Brain microvascular endothelial cell (primary cell): ENCODE measurements around the gene RGS19.

ENCODE experiments used
- DNase-seq: peaks from one replicate; pipeline ENCODE4 v3.0.0-alpha.2; 2020
- H3K27ac ChIP-seq: fragments of 250-450 bp; sonication (Bioruptor Pico); 2 replicates; pipeline ENCODE4 v1.5.1; 2020; ENCODE audit warnings: mild to moderate bottlenecking, moderate library complexity
- H3K27me3 ChIP-seq: fragments of 250-450 bp; sonication (Bioruptor Pico); replicated peaks from 2 replicates; pipeline ENCODE4 v1.5.1; 2020; ENCODE audit warnings: mild to moderate bottlenecking
- H3K36me3 ChIP-seq: fragments of 250-450 bp; sonication (Bioruptor Pico); replicated peaks from 2 replicates; pipeline ENCODE4 v1.5.1; 2020; ENCODE audit warnings: mild to moderate bottlenecking
- H3K4me3 ChIP-seq: 2 replicates; pipeline ENCODE4 v1.5.1; 2011; ENCODE audit warnings: low read depth, mild to moderate bottlenecking, control low read depth, low read length, moderate library complexity
- in situ Hi-C: cut with HindIII; loops from 2 replicates; pipeline ENCODE4 v1.10.0; 2017; ENCODE audit warnings: low sequenced_read_pairs, low pct_ligation_motif_present
- TF ChIP-seq, protein P1 (sequence below): IDR thresholded peaks from 2 replicates; pipeline ENCODE4 v1.5.1; 2011; ENCODE audit warnings: low read depth, mild to moderate bottlenecking, moderate library complexity, low read length, control low read depth, inconsistent platforms; ENCODE audit errors: missing control alignments

RGS19 gene

DNA sequence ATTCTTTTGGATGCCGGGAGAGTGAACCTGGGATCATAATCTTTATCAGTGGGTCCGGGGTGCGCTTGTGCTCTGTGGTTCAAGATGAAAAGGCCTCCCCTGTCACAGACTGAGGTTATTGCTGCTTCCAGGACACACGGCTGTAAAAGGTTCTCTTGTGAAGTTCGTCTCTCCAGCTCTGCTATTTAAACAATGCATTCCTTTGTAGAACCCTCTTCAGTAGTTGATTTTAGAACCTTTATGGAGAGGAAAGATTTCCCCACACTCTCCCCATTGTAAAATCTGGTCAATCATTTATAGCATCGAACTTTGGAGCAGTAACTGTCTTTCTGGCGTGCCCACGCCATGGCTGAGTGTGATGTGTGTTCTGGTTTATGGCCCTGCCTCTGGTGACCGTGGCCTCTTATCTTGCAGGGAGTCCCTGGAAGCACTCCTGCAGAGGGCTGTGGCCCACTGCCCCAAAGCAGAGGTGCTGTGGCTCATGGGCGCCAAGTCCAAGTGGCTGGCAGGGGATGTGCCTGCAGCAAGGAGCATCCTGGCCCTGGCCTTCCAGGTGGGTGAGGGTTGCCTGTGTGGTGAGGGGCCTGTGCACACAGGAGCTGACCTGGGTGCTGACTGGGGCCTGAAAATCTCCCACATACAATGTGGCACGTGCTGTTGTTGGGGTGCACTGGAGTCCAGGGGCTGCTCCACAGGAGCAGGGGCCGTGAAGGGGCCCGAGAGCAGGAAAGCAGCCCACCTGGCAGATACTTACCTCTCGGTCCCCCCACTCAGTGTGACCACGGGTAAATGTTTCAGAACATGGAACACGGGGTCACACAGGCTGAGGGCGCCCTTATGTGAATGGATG lies 55.0 kb downstream of the RGS19 start:
- DNase-seq: no peak
- Histone ChIP-seq H3K27ac (no peak overlapping the region), H3K27me3 (no peaks in the 10 kb centered on the region), H3K36me3 (peaks cover 65% of the 10 kb centered on the region), H3K4me3 (no peak overlapping the region)
- in situ Hi-C loops: no loop called here
- TF ChIP-seq, protein P1, sequence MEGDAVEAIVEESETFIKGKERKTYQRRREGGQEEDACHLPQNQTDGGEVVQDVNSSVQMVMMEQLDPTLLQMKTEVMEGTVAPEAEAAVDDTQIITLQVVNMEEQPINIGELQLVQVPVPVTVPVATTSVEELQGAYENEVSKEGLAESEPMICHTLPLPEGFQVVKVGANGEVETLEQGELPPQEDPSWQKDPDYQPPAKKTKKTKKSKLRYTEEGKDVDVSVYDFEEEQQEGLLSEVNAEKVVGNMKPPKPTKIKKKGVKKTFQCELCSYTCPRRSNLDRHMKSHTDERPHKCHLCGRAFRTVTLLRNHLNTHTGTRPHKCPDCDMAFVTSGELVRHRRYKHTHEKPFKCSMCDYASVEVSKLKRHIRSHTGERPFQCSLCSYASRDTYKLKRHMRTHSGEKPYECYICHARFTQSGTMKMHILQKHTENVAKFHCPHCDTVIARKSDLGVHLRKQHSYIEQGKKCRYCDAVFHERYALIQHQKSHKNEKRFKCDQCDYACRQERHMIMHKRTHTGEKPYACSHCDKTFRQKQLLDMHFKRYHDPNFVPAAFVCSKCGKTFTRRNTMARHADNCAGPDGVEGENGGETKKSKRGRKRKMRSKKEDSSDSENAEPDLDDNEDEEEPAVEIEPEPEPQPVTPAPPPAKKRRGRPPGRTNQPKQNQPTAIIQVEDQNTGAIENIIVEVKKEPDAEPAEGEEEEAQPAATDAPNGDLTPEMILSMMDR: no peak

GRCh38 chr20:64023361-64024140 lies 55.8 kb downstream of the RGS19 start:
- H3K36me3 ChIP-seq: peaks cover 68% of the 10 kb centered on the region
- in situ Hi-C loops: no loop called here

More at GRCh38 chr20:64023361-64024140, 55.8 kb downstream of the RGS19 start:
- DNase-seq: no peak
- TF ChIP-seq, protein P1: no peak
- H3K27ac ChIP-seq: no peak overlapping the region
- no peak overlapping the region for H3K4me3 ChIP-seq
- H3K27me3 ChIP-seq: no peaks in the 10 kb centered on the region
